Duodenal mucosa (tissue), 2 donors: ENCODE measurements around the gene COPE.

Source experiments
- H3K27ac ChIP-seq: one replicate; pipeline ENCODE4 v1.7.0; 2013; ENCODE audit warnings: low read depth, low read length
- H3K27me3 ChIP-seq, 2 donors: one replicate each; pipeline ENCODE4 v1.7.0; 2013; ENCODE audit warnings: low read length in 2 of 2, control low read depth in 1 of 2; ENCODE audit not compliant: insufficient read depth in 2 of 2, control insufficient read depth in 1 of 2
- H3K36me3 ChIP-seq, 2 donors: one replicate each; pipeline ENCODE4 v1.7.0; 2013; ENCODE audit warnings: low read length in 2 of 2, control low read depth in 1 of 2; ENCODE audit not compliant: insufficient read depth in 2 of 2, control insufficient read depth in 1 of 2
- H3K4me1 ChIP-seq, 2 donors: one replicate each; pipeline ENCODE4 v1.7.0; 2013; ENCODE audit warnings: low read length in 2 of 2, control low read depth in 1 of 2; ENCODE audit not compliant: insufficient read depth in 2 of 2, control insufficient read depth in 1 of 2
- H3K4me3 ChIP-seq, 2 donors: one replicate each; pipeline ENCODE4 v1.7.0; 2013; ENCODE audit warnings: low read length in 2 of 2, low read depth in 1 of 2
- H3K9ac ChIP-seq, 2 donors: one replicate each; pipeline ENCODE4 v1.7.0; 2013; ENCODE audit warnings: low read length in 2 of 2, low read depth in 1 of 2
- H3K9me3 ChIP-seq, 2 donors: one replicate each; pipeline ENCODE4 v1.7.0; 2013; ENCODE audit warnings: low read length in 2 of 2, control low read depth in 1 of 2; ENCODE audit not compliant: control insufficient read depth in 1 of 2

Gene COPE

DNA sequence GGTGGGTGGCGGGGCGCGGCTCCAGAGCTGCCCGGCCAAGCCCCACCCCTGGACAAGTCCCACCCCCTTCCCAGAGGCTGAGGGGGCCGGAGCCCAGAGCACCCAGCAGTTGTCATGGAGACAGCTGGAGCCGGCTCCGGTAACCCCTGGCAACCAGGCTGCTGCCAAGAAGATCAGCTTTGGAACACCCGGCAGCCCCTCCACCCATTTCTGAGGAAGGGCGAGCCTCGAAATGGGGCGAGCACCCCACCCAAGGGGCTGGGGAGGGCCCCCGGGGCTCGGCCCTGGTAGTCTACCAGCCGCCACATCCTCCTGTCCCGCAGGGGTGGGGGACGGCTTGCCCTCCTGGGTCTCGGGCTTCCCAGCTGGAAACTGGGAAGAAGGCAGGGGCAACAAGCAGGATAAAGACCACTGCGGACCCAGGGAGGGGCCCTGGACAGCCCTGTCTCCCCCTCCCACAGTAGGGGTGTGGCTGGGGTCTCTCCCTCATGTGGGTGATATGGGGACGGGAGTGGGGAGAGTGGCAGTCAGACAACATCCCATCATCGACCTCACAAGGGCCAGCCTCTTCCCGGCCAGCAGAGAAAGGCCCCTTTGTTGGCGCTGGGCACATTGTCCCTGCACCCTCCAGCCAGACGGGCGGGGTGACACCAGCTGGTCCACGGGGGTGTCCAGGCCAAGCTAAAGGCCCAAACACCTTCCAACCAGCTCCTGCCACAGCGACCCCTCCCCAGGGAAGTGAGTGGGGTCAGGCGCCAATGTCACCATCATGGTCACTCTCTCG, 24.7 kb downstream of the COPE start:
- Histone ChIP-seq H3K27me3 (peaks cover 24 to 28% of the 10 kb centered on the region in 2 donors), H3K4me3 (peak overlapping the region in 1 of 2 donors; percentile 45), H3K9me3 (no peaks in the 10 kb centered on the region), H3K36me3 (peaks cover under 1 to 7% of the 10 kb centered on the region in 2 donors), H3K9ac (no peak overlapping the region), H3K27ac (no peak overlapping the region), H3K4me1 (peaks cover 11 to 12% of the 10 kb centered on the region in 2 donors)

DNA sequence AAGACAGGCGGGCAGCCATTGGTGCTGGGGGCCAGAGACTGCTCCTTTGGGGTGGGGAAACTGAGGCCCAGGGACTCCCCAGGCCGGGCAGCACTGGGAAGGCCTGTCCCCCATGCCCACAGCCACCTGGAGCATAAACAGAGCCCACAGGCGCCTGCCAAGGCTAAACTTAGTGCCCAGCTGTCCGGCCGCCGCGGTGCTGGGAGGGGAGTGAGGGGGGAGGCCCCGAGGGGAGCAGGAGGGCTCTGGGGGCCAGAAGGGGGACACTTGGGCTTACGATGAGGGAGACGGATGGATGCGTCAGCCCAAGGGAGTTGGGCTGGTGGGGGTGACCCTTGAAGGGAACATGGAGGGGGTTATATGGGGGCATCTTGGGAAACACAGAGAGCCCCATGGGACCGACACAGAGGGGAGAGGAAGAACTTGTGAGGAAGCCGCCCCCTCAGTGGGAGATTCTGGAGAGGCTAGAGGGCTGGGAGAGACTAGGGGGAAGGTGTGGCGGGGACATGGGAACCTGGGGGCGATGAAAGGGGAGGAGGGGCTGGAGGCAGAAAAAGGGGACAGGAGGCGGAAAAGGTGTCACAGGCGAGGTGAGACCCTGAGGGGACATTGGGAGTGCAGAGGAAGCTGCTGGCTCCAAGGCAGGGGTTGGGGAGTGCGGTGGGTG, 25.5 kb downstream of the COPE start:
- peaks cover 7 to 8% of the 10 kb centered on the region in 2 donors for H3K4me1 ChIP-seq
- H3K9me3 ChIP-seq = no peaks in the 10 kb centered on the region
- no peak overlapping the region for H3K27ac ChIP-seq
- no peaks in the 10 kb centered on the region for H3K36me3 ChIP-seq
- no peak overlapping the region for H3K9ac ChIP-seq
- H3K4me3 ChIP-seq = no peak overlapping the region
- peaks cover 24 to 28% of the 10 kb centered on the region in 2 donors for H3K27me3 ChIP-seq

DNA sequence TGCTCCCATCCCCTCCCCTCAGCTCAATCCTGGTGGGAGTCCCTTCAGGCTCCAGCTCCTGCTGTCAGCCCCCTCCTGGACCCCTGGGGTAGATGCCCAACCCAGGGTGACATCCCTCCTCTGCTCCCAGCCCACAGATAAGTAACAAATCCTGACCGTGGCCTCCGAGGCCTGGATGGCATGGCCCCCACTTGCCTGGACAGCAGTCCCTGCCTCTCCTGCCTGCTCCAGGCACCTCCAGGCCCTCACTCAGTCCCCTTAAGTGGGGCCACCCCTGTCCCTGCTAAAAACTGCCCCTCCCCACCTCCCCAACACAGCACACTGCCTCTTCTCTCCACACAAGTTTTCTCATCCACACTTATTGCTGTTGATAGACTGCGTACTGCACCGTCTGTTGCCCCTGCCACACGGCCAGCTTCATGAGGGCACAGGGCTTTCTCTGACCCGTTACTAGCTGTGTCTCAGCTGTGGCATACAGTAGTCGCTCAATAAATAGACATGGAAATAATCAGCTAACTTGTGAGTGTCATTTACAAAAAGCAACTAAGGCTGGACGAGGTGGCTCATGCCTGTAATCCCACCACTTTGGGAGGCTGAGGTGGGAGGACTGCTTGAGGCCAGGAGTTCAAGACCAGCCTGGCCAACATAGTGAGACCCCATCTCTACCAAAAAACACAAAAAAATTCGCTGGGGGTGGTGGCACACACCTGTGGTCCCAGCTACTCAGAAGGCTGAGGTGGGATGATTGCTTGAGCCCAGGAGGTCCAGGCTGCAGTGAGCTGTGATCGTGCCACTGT, 29.0 kb downstream of the COPE start:
- H3K27me3 ChIP-seq = peaks cover 9 to 18% of the 10 kb centered on the region in 2 donors
- H3K4me1 ChIP-seq = peaks cover 0 to 3% of the 10 kb centered on the region in 2 donors
- no peaks in the 10 kb centered on the region for H3K36me3 ChIP-seq
- H3K9ac ChIP-seq = no peak overlapping the region
- H3K9me3 ChIP-seq = no peaks in the 10 kb centered on the region
- H3K27ac ChIP-seq = no peak overlapping the region
- H3K4me3 ChIP-seq = no peak overlapping the region

DNA sequence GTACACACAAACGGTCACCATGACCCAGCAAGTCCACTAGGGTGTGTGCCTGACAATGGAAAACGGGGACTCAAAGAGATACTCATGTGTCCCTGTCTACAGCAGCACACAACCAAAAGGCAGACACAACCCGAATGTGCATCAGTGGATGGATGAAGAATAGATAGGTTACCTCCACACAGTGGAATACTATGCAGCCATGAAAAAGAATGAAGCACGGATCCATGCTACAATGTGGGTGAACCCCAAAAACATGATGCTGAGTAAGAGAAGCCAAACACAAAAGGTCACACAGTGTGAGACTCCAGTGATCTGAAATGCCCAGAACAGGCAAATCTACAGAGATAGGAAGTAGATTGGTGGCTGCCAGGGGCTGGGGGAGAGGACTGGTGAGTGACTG, 32.2 kb downstream of the COPE start:
- H3K9ac ChIP-seq = no peak overlapping the region
- H3K36me3 ChIP-seq = no peaks in the 10 kb centered on the region
- H3K4me1 ChIP-seq = peaks cover 4 to 5% of the 10 kb centered on the region in 2 donors
- no peaks in the 10 kb centered on the region for H3K9me3 ChIP-seq
- H3K27ac ChIP-seq = no peak overlapping the region
- no peak overlapping the region for H3K4me3 ChIP-seq
- peaks cover 0 to 5% of the 10 kb centered on the region in 2 donors for H3K27me3 ChIP-seq

DNA sequence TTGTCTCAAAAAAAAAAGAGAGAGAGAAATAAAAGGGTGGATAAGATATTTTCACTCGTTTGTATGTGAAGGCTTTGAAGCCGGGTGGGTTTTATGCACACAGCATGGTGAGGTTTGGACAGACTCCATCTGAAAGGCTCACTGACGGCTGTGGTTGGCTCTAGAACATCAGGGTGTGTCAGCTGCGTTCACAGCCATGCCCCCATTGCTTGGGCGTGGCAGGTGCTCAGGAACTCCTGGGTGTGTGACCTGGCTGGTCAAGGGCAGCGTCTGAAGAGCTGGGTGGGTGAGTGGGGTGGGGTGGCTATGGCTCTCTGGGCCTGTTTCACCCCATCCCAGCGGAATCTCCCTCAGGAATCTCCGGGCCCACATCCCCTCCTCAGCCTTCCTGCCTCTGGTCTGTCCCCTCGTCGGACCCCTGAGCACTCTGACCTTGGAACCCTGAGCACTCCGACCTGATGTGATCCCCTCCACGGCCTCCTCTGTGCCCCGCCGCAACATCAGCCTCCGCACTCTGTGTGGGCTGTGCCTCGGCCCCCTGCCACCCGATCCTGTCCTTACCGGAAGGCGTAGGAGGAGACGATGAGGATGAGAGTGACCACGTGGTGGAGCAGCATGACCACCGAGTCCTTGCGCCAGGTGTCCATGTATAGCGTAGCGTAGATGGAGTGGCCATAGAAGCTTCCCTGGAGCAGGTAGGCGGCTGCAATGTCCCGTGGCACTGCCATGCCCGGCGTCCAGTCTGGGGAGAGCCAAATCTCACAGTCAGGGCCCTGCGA, 35.5 kb downstream of the COPE start:
- Histone ChIP-seq H3K9ac (no peak overlapping the region), H3K27me3 (no peaks in the 10 kb centered on the region), H3K9me3 (no peaks in the 10 kb centered on the region), H3K36me3 (no peaks in the 10 kb centered on the region), H3K4me3 (no peak overlapping the region), H3K4me1 (peaks cover 4 to 10% of the 10 kb centered on the region in 2 donors), H3K27ac (no peak overlapping the region)

DNA sequence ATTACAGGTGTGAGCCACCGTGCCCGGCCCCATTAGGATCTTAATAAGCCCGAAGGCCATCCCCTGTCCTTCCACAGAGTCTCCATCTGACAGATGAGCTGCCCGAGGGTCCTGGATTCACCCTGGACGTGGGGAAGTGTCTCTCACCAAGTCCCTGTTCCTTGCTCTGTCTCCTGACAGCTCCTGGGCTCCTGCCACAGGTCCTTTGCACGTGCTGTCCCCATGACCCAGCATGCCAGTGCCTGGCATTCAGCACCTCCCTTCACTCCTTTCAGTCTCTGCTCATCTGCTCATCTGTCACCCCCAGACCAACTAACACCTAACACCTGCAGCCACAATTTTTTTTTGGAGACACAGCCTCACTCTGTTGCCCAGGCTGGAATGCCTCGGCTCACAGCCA, 37.7 kb downstream of the COPE start:
- Histone ChIP-seq H3K27ac (no peak overlapping the region), H3K36me3 (no peaks in the 10 kb centered on the region), H3K4me3 (no peak overlapping the region), H3K4me1 (peaks cover 4 to 10% of the 10 kb centered on the region in 2 donors), H3K9ac (no peak overlapping the region), H3K9me3 (no peaks in the 10 kb centered on the region), H3K27me3 (no peaks in the 10 kb centered on the region)

DNA sequence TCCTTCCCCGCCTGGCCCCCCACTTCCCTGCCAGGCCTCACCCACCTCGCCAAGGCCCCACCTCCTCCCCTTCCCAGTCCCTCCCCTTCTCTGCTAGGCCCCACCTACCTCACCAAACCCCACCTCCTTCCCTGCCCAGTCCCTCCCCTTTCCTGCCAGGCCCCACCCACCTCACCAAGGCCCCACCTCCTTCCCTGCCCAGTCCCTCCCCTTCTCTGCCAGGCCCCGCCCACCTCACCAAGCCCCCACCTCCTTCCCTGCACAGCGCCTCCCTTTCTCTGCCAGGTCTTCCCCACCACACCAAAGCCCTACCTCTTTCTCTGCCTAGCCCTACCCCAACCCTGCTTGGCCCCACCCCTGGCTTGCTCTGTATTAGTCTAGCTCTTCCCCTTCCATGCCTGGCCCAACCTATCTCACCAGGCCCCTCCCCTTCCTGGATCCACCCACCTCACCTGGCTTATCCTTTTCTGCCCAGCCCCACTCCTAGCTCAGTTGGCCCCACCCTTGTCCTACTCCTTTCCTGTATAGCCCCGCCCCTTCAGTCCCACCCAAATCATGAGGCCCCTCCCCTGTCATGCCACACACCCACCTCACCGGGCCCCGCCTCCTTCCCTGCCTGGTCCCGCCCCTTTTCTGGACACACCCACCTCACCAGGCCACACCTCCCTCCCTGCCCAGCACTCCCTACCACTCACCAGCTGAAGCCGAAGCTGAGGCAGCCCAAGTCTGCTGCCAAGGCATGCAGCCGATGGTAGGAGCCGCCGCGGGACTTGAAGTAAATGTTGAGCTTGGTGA, 39.4 kb downstream of the COPE start:
- H3K36me3 ChIP-seq = no peaks in the 10 kb centered on the region
- H3K4me1 ChIP-seq = peaks cover 4 to 10% of the 10 kb centered on the region in 2 donors
- no peaks in the 10 kb centered on the region for H3K9me3 ChIP-seq
- H3K9ac ChIP-seq = no peak overlapping the region
- no peaks in the 10 kb centered on the region for H3K27me3 ChIP-seq
- no peak overlapping the region for H3K27ac ChIP-seq
- no peak overlapping the region for H3K4me3 ChIP-seq

DNA sequence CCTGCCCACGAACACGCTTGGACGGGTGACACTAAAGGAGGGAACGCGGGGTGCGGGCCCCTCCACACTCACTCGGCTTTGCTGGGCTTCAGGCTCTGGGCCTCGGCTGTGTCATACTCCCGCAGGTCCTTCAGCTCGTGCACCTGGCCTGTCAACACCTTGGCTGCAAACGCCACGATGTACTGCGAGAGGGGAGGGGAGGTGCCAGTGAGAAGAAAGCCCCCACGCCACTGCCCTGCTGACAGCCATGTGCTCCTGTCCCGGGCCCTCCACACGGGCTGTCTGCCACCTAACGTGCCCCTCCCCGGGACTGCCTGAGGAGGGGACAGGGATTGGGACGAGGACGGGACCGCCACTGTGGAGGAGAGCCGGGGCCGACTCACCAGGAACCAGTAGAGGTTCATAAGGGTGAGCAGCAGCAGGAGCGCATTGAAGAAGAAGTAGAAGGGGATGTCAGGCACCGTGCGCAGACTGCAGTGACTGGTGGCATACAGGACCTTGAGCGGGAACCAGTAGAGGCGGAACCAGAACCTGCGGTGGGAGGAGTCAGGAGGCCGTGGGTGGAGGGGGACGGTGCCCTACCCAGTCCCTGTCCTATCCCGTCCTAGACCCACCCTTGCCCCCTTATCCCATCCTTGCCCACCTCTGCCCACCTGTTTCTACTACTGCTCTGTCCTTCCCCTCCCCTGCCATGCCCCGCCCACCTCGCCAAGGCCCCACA, 40.2 kb downstream of the COPE start:
- Histone ChIP-seq H3K27ac (no peak overlapping the region), H3K9ac (no peak overlapping the region), H3K4me1 (peaks cover 4 to 10% of the 10 kb centered on the region in 2 donors), H3K9me3 (no peaks in the 10 kb centered on the region), H3K27me3 (no peaks in the 10 kb centered on the region), H3K4me3 (no peak overlapping the region), H3K36me3 (no peaks in the 10 kb centered on the region)
